Prostate gland (tissue), 2 donors: ENCODE measurements around the gene PIK3IP1. TPM values are rescaled to one million over a fixed set of nuclear protein-coding genes. Genes with fewer than 3 reads are reported as not detected.

Experiments used
- DNase-seq: peaks from one replicate; pipeline ENCODE4 v3.0.0-alpha.2; 2019; ENCODE audit warnings: low spot score
- H3K27ac ChIP-seq, 2 donors: fragments of 200-600 bp; sonication (generic); 2 replicates each; pipeline ENCODE4 v1.5.1; 2017 to 2019
- H3K27me3 ChIP-seq: fragments of 200-600 bp; sonication (generic); replicated peaks from 2 replicates; pipeline ENCODE4 v1.5.1; 2019; ENCODE audit not compliant: insufficient read depth
- H3K36me3 ChIP-seq, 2 donors: fragments of 200-600 bp; sonication (generic); 1 replicate in 1 of 2; 2 replicates in 1 of 2; pipeline versions ENCODE4 v1.5.1 to v1.8.1; 2017 to 2019
- H3K4me1 ChIP-seq: fragments of 200-600 bp; sonication (generic); replicated peaks from 2 replicates; pipeline ENCODE4 v1.5.1; 2019
- H3K4me3 ChIP-seq, 2 donors: fragments of 200-600 bp; sonication (generic); 2 replicates each; pipeline ENCODE4 v1.5.1; 2017 to 2019
- H3K9me3 ChIP-seq: fragments of 200-600 bp; sonication (generic); 2 replicates; pipeline ENCODE4 v1.5.1; 2017
- CTCF ChIP-seq, 4 experiments: fragments of 200-600 bp in 2 of 4; fragments of 450-650 bp in 2 of 4; sonication (generic) in 2 of 4; IDR thresholded peaks; 1 replicate in 3 of 4; 2 replicates in 1 of 4; pipeline ENCODE4 v1.5.1; 2016 to 2019; ENCODE audit warnings: antibody characterized with exemption in 4 of 4, mild to moderate bottlenecking in 2 of 4, moderate library complexity in 2 of 4
- POLR2A ChIP-seq: fragments of 450-650 bp; IDR thresholded peaks from one replicate; pipeline ENCODE4 v1.6.1; 2016; ENCODE audit warnings: antibody characterized with exemption, mild to moderate bottlenecking
- POLR2AphosphoS5 ChIP-seq: sonication (generic); formaldehyde crosslinking; IDR thresholded peaks from one replicate; pipeline ENCODE4 v1.6.1; 2017; ENCODE audit warnings: antibody characterized with exemption
- WGBS: methylation state at CpG from one replicate; pipeline ENCODE4 v1.1.5; 2018; 5-methylcytosine and 5-hydroxymethylcytosine counted together
- intact Hi-C: fragments of 100-400 bp; cut with DNase I; formaldehyde crosslinking; loops from one replicate; pipeline ENCODE4 v1.14.2; 2022
- total RNA-seq, 2 donors: library from RNA; depleted of rRNA; stranded (reverse); fragments of >200 nt; gene quantifications; one replicate each; pipeline ENCODE4 v1.1.0, GENCODE V29; 2016

Gene PIK3IP1
- total RNA-seq, 2 donors from 2014 or later, result 25.6 to 124 TPM

DNA sequence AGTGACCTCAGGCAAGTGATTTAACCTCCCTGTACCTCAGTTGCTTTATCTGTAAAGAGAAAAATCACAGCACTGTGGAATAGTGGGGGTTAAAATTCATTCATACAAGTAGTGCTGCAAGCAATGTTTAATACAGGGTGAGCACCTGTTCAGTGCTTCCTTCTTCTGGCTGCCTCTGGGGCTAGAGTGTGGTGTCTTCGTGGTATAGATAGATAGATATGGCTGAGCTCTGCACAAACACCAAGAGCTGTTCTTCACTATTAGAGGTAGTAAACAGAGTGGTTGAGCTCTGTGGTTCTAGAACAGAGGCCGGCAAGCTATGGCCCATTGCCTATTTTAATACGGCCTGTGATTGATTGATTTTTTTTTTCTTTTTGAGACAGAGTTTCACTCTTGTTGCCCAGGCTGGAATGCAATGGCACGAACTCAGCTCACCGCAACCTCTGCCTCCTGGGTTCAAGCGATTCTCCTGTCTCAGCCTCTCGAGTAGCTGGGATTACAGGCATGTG, 47.3 kb downstream of the PIK3IP1 start:
- no peaks in the 10 kb centered on the region for H3K9me3 ChIP-seq
- no peaks in the 10 kb centered on the region for H3K36me3 ChIP-seq
- H3K4me3 ChIP-seq, result no peak overlapping the region
- 84% methylated on average over 7 of the region's 7 CpGs for WGBS
- intact Hi-C loops, result no loop called here
- peaks cover 6% of the 10 kb centered on the region for H3K4me1 ChIP-seq
- H3K27me3 ChIP-seq, result no peaks in the 10 kb centered on the region
- no peak for DNase-seq
- TF ChIP-seq CTCF (IDR thresholded peaks at IDR 0.05) (no peak), POLR2AphosphoS5 (no peak), POLR2A (no peak)
- no peak overlapping the region for H3K27ac ChIP-seq

DNA sequence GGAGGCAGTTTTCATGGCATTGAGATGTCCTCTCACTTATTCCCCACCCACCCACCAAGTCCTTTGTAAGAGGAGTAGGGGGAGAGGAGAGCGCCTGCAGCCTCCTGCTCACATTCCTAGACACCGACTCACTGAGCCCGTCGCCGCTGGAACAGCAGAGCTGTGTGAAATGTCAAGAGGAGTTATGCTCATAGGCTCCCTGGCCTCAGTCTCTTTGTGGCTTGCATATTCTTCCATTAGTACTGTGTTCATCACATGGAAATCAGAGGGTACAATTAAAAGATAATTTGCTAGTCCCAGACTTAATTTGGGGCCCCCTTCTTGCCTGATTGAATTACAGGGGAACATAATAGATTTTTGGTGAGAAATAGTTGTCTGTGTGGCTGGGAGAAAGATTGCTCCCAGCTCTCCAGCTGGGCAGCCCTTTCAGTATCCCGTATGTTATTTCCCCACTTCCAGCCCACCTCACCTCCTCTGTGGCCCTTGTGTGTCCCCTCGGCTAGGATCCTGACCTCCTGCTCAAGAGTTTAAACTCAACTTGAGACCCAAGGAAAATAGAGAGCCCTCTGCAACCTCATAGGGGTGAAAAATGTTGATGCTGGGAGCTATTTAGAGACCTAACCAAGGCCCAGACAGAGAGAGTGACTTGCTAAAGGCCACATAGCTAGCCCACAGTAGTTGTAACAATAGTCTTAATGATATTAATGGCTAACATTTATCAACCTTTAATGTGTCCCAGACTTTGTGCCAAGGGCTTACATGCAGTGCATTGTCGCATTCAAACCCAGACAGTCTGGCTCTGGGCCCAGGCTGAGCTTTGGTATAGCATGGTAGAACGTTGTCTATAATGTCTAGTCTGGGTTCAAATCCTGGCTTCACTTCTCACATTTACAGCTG, 48.0 kb downstream of the PIK3IP1 start:
- no peak overlapping the region for H3K27ac ChIP-seq
- WGBS, result 52% methylated on average over 9 of the region's 9 CpGs
- no peak overlapping the region for H3K4me3 ChIP-seq
- H3K4me1 ChIP-seq, result peaks cover 6% of the 10 kb centered on the region
- no peaks in the 10 kb centered on the region for H3K9me3 ChIP-seq
- no peaks in the 10 kb centered on the region for H3K27me3 ChIP-seq
- no peak for DNase-seq
- TF ChIP-seq POLR2AphosphoS5 (no peak), CTCF (IDR thresholded peaks at IDR 0.05) (no peak), POLR2A (no peak)
- no peaks in the 10 kb centered on the region for H3K36me3 ChIP-seq
- intact Hi-C loops, result no loop called here

DNA sequence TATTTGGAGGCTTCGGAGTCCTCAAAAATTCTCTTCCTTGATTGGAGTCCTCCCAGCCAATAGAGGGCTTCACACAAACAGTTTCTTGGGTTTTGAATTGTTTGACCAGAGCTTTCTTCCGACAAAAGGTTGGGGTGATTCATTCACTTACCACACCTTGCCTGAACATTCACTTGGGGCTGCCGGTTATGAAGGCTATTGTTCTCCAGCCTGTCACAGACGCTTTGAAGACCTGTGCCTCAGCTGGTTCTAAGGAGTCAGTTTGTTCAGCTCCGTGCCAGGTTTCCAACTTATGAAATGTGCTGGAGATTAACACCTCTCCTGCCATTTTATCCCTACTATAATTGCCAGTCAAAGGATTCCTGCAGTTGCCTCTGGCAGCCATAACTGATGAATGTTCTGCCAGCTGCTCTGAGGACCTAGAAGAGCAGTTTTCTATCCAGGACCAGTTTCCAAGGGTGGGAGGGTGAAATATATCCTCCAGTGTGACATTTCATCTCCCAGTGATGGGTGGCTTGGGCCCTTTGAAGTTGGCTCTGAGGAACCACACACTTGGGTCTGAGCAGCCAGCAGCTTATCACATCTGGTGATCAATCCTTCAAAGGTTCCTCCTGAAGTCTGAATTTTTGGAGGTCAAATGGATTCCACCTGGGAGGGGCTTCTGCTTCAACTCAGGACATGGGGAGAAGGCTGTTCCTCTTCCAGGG, 48.8 kb downstream of the PIK3IP1 start:
- intact Hi-C loops, result no loop called here
- H3K36me3 ChIP-seq, result no peaks in the 10 kb centered on the region
- no peak overlapping the region for H3K4me3 ChIP-seq
- H3K9me3 ChIP-seq, result no peaks in the 10 kb centered on the region
- H3K27ac ChIP-seq, result no peak overlapping the region
- no peak for DNase-seq
- H3K4me1 ChIP-seq, result peaks cover 6% of the 10 kb centered on the region
- 42% methylated on average over 5 of the region's 5 CpGs for whole genome bisulfite sequencing
- H3K27me3 ChIP-seq, result no peaks in the 10 kb centered on the region
- TF ChIP-seq POLR2AphosphoS5 (no peak), POLR2A (no peak), CTCF (IDR thresholded peaks at IDR 0.05) (no peak)

DNA sequence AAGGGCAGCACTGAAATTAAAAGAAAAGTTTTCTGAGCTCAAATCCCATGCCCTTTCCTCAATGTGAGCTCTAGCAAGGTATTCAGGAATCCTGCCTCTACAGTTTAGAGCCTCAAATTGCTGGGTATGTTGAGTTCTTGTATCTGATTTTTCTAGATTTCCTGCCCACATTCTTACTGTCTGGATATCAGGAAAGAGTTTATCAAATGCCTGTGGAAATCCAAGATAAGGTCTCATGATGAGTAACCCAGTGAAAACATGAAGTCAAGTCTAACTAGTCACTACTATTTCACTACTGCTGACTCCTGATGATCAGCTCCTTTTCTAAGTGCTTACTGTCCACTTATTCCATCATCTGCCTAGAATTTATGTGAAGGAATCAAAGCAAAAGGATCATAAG, 50.4 kb downstream of the PIK3IP1 start:
- H3K36me3 ChIP-seq, result no peaks in the 10 kb centered on the region
- intact Hi-C loops, result no loop called here
- no peak overlapping the region for H3K4me3 ChIP-seq
- no peaks in the 10 kb centered on the region for H3K9me3 ChIP-seq
- H3K27me3 ChIP-seq, result no peaks in the 10 kb centered on the region
- H3K27ac ChIP-seq, result no peak overlapping the region
- no peak for DNase-seq
- no peak for TF ChIP-seq POLR2AphosphoS5
- TF ChIP-seq POLR2A, result no peak
- TF ChIP-seq CTCF (IDR thresholded peaks at IDR 0.05), result no peak
- H3K4me1 ChIP-seq, result no peaks in the 10 kb centered on the region
